Stimulated activated CD4-positive, alpha-beta T cell treated with anti-CD3 and anti-CD28 coated beads, Interleukin-15, amount 100 ng/mL, for 24 hours (primary cell): ENCODE measurements around the gene RNF41.
"Not testable (repeated sequence)": the region's sequence is repeated elsewhere in the genome, so short reads cannot be mapped to it uniquely, and the experiment has no call there.

Experiments
- DNase-seq: peaks from one replicate; pipeline ENCODE4 v3.0.0-alpha.2; 2020

RNF41 gene

DNA sequence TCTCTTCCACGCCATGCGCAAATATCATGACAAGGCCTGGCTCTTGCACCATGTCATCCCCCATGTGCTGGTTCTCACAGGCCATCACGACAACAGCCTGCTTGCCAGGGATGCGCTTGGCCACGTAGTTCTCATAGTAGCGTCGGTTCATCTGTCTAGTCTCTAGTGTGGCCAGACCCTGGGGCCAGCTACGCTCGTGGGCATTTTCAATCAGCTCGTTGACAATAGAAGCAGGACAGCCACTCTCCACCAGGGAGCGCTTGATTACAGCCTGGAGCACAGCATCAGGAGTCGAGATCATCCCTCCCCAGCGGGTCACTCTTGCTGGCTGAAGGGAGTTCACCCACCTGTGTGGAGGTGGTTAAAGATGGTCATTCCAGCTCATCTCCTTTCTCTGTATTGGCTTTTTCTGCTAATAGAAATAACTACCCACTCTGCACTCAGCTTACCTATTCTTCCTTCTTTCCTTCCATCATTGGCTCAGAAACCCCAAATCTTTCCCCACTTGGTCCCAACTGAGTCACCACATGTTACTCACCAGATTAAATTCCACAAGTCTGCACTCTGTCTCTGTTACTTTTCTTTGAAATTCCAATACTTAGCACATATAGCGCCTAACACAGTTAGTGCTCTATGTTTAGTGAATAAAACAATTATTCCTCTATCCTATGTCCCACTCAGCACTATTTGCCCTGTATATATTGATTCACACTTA lies 15.1 kb downstream of the RNF41 start:
- peak; percentile 57 for DNase-seq

DNA sequence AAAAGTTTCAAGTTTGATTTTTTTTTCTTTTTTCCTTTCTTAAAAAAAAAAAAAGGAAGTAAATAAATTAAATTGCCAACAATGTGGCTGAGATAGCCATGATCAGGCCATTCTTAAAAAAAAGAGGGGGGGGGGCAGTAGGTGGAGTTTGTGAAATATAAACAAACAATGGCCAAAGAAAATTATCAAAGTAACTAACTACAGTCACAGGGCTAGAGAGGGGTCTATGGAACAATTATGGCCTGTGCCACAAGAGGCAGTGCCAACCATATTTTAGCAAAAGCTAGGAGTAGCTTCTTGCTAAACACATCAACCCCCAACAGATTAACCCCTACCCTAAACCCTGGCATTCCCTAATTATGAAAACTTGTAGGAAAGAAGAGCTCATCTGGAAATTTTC lies 16.3 kb downstream of the RNF41 start:
- no peak for DNase-seq

DNA sequence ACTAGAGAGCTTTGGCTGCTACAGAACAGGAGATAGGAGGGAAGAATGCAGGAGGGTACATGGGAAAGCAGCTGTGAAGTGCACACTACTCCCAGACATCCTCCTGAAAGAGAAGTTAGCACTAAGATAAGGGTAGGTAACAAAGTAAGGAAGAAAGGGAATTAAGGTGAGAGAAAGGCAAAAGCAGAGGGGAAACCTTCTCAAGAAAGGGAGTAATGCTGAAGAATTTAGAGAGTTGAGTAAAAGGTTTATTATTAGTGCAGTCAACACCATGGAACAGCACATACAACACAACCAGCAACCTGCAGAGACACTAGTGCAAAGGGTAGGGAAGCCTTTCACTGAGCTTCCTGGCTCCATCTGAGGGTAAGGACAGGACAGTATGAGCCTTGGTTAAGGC lies 17.4 kb downstream of the RNF41 start:
- no peak for DNase-seq

DNA sequence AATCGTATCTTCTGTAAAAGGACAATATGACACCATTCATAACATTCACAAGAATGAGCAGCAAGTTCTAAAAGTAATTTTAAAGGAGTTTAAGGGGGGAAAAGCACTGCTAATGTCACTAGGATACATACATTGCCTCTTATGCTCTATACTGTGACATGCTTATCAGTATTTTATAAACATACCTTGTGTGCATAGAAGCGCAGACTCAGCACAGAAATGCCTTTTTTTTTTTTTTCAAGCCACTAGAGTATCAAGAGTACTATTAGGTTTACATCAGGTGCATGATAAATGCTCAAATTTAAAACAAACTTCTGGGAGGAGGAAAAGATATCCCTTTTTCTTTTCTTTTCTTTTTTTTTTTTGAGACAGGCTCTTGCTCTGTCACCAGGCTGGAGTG lies 18.9 kb downstream of the RNF41 start:
- no peak for DNase-seq

DNA sequence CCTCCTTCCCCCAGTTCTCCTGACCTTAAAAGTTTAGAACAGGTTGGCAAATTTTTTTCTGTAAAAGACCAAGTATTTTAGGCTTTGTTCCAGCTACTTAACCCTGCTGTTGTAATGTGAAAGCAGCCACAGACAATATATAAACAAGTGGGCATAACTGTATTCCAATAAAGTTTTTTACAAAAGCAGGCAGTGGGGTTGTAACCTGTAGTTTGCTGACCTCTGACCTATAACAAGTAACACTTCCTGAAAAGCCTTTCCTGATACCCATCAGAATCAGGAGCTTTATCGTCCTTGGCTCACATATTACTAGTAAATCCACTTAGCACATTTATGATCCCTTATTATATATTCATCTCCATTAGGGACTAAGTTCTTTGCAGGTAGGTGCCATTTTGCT lies 19.4 kb downstream of the RNF41 start:
- DNase-seq, result no peak

DNA sequence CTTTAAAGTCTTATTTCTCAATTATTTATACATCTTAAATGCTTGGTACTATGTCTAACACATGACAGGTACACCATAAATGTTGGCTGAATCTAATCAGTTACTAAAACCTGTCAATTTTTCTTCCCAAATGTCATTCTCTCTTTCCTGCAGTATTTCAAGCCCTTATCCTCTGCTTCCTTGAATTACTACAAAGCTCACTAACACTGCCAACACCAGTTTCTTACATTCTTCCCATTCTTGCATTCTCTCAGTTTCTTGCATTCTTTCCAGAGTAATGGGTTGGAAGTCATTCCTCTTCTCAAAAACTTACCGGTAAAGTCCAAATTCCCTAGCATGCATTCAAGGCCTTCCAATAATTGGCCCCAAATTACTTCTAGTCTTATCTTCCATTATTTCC lies 22.9 kb downstream of the RNF41 start:
- DNase-seq, result no peak

DNA sequence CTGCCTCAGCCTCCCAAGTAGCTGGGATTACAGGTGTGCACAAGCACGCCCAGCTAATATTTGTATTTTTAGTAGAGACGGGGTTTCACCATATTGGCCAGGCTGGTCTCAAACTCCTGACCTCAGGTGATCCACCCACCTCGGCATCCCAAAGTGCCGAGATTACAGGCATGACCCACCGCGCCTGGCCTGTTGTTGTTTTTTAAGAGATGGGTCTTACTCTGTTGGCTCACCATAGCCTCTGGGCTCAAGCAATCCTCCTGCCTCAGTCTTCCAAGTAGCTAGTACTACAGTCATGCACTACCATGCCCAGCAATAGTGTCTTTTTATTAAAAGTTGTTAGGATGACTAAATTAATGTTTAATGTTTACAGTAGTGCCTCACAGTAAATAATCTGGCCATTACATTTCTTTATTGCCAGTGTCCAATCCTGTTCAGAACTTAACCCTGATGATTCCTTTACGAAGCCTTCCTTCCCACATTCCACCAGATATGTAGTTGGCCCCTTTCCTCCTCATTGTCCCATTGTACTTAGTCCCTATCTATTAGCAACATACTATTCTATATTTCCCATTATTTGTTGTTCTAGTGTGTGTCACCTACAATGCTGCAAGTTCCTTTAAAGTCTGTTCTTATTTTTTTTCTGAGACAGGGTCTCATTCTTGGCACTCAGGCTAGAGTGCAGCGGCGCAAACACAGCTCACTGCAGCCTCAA lies 23.6 kb downstream of the RNF41 start:
- no peak for DNase-seq

DNA sequence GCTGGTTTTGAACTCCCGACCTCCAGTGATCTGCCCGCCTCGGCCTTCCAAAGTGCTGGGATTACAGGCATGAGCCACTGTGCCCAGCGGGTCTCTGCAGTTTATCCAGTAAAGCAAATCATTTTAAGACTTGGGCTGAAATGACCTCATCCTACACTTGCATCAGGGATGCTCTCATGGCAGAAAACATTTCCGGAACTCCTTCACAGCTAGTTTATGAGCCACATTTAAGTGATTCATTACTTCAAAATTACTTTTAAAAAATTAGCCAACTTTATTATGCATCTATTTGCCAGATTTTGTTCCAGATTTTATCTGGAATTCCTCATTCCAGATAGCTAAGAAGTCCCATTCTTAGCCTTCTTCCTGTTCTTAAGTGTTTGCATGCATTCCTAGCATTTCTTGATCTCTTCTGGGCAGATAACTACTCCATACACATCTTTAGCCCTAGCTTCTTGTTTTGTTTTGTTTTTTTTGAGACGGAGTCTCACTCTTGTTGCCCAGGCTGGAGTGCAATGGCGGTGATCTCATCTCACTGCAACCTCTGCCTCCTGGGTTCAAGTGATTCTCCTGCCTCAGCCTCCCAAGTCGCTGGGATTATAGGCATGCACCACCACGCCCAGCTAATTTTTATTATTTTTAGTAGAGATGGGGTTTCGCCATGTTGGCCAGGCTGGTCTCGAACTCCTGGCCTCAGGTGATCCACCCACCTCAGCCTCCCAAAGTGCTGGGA lies 24.7 kb downstream of the RNF41 start:
- not testable (repeated sequence) for DNase-seq

DNA sequence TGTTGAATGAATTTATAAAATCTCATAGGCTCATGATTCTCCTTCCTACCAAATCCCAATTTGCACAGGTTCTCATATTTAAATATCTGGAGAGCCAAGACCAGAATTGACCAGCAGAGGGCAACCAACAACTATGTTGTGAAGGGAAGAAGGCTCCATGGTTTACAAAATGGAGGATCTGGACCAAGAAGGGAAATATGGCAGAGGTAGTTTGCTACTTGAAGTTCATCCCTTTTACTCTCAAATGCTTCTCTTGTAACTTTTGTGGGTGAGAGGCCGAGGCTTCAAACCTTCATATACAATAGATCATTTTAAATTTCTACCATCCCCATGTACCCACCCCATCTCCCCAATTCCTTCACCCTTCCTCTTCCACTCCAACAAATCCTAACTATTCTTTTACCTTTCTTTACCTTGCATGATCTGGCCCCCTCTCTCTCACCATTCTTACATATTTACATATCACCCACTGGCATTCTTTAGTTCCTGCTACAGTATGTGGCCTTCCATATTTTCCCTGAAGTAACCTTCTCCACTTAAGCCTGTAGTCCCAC lies 28.6 kb downstream of the RNF41 start:
- DNase-seq, result peak; percentile 86

DNA sequence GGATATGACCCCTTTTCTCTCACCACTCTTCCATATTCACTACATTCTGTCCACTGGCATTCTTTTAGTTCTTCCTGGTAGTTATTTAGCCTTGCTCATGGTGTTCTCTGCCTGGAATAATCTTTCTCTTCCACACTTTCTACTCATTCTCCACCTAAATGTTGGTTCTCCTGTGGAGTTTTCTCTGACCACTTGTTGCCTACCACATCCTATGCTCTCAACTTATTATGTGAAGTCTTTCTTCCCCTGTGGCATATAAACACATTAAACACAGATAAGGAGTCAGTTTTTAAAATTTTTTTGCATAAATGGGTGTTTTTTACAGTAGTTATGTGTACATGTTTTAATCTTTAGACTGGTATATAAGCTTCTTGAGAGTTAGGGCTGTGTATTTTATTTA lies 29.1 kb downstream of the RNF41 start:
- DNase-seq, result no peak

DNA sequence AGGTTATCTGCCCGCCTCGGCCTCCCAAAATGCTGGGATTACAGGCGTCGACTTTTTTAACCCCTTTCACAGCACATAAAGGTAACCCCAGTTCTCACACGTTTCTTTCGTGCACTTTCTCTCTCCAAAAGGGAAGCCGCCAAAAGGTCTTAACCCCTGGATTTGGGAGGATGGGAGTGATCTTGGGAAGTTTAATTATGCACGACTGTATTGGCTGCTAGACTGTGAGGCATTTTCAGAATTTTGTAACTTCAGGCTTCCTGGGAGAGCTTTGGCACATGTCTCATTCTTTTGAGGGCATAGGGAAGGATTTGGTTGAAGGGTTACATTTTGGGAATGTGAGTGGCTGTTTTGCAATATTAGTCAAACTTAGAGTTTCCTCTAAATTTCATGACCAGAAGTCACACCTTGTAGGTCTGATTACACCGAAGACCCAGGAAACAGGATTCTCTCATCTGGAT lies 31.0 kb downstream of the RNF41 start:
- no peak for DNase-seq

DNA sequence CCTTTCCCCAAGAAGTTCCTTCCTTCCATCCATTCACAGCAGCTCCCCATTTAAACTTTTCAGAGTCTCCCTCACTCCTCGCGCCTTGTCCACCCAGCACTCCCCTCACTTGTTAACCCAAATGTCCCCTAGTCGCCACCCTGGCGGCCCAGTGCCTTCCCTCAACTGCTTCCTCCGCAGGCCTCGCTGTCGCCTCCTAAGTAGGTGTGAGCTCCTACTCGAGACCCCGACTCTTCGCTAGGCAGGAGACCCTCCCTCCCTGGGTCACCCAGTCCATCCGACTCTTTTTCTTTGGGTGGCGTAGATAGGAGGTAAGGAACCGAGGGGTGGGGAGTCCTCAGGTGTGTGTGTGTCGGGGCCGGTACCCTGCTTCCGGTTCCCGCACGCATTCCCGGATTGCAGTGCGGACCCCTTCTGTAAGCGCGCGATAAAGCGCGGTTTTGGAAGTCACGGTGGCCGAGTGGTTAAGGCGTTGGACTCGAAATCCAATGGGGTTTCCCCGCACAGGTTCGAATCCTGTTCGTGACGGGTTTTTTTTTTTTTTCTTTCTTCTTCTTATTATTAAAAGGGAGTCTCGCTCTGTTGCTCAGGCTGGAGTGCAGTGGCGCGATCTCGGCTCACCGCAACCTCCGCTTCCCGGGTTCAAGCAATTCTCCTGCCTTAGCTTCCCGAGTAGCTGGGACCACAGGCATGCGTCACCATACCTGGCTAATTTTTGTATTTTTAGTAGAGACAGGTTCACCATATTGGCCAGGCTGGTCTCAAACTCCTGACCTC lies 31.6 kb downstream of the RNF41 start:
- peak; percentile 91 for DNase-seq

DNA sequence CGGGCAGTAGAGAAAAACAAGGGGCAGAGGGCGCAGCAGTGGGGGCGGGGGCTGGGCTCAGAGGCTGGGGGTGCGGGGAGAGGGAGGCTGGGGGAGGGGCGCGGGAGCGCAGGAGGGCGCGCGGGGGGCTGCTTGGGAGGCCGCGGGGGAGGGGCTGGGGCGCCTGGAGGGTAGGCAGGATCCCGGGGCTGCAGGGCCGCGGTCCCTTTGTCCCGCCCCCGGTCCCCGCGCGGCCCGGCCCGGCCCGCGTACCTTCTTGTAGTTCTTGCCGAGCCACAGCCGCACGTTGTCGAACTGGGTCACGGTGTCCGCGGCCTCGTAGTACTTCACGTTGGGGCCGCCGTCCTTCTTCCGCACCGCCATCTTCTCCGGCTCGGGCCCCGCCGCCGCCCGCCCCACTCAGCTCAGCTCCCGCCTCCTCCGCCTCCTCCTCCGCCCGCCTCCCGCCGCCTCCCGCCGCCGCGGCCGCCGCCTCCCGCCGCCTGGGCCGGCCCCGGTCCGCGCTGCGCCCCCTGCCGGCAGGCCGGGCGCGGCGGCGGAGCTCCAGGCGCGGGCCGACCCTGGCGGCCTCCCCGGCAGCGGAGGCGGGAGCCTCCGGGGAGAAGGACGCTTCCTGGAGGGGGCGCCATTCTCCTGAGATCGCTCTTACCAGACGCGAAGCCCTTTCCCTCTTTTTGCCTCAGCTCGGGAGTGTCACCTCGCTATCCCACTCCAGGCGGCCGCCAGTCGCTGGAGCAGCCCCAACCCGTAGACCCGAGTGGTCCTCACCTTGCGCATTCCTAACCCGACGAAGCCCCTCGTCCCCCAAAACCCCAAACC lies 32.4 kb downstream of the RNF41 start, which contains the start of gene SMARCC2:
Gene SMARCC2, minus strand, starts transcription at position 385 of the 819 bp plus-strand sequence. Its CDS starts 22 bp downstream, at position 363.
- peak; percentile 88 for DNase-seq

DNA sequence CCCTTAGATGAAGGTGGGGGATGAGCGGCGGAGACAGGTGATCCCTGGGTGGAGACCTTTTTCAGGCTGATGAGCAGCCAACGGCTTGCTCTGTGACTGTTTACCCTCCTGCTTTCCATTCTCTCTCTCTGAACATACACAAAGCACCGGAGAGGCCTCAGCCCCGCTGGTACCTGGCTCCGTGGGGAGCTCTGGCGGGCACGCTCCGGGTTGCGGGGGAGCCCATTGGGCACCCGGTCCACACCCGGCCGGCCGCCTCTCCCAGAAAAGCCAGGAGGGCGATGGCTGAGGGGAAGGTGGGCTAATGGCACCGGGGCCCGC lies 33.0 kb downstream of the RNF41 start:
- no peak for DNase-seq

DNA sequence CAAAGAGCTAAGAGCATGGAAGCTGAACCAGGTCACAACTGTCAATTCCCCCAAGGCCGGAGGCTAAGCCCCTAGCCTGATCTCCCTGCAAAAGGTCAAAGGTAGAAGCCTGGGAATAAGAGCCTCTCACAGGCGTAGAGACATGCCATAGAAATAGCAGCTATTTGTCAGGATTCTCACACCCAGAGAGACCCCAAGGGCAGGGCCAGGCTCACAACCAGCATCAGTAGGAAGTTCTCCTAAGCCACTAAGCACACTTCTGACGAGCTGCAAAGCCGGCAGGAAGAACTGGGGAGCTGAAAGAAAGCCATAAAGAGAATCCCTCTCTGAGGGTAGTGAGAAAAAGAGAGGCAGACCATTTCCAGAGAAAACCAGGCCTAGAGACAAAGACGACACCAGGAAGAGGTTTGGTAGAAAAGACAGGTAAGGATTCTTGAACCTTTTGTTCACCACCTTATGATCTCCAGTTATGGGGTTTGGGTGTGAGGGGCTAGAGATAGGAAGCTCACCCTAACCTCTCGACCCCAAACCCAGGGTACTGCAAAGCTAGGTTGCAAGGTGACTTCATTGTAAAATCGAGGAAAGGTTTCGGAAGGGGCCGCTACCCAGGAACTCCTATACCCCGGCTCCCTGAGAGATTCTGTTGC lies 33.5 kb downstream of the RNF41 start:
- peak; percentile 16 for DNase-seq

DNA sequence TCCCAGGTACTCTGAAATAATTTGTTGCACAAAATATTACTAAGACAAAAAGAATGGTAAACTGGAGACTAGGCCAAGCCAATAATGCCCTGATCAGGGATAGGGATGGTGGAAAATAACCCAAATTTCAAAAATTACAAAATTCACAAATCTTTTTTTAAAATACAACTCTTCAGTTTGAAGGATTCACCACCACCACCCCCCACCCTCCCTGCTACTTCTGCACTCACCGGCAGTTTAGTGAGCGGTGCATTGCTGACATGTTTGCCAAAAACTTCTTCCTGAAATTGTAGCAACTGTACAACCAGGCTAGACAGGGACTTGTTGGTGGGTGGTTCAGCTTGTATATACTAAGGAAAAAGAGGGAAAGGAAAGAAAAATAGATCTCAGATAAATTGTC lies 34.8 kb downstream of the RNF41 start:
- DNase-seq, result no peak

DNA sequence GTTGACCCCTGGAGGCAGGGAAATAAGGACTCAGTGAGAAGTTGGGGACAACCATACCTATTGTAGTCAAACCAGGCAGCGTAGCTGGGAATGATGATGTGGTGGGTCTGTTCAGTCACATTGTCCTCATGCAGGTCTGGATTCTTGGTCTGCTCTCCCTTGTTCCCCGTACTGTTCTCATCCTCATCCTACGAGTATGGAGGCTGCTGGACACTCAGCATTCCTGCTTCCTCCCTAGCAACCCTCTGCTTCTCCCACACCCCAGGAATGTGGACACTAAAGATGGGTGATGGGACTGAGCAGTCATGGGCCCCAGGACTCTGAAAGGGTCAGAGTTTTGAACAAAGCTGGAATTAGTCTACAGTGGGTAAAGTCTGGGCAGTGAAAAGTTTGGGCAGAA lies 43.4 kb downstream of the RNF41 start:
- no peak for DNase-seq

DNA sequence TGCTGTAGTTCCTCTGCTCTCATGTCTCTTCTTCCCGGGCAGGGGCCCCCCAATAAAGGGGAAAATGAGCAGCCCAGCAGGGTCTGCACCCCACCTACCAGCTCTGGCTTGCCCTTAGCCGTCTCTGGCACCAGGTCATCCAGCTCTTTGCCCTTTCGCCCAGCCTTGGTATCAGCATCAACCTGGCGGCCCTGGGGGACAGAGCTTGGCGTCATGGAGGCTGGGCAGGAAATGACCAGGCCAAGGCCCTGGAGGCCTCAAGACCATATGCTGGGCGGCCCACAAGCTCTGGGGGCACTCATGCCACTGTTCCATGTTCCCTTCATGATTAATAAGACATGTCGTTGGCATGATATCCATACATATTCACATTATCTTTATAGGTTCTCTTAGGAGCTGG lies 48.9 kb downstream of the RNF41 start:
- DNase-seq, result no peak

DNA sequence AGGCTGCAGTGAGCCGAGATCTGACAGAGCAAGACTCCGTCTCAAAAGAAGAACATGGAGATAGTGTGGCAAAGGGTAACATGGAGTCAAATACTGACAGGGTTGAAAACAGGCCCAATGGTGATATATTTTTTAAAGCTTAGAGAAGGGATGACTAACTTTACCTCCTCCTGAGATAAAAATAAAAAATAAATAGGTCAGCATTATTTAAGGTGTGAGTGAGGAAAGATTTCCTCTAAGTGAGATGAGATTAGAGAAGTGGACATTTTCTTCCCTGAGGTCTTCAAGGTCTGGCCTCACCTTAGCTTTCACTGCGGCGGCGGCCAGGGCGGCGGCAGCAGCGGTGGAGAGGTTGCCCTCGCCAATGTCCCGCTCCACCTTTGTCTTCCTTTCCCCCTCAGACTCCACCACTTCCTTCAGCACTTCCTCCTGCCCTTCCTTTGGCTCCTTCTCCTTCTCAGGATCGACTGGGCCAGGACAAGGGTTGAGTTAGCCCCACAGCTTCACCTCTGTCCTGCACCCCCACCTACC lies 52.4 kb downstream of the RNF41 start:
- DNase-seq, result no peak

DNA sequence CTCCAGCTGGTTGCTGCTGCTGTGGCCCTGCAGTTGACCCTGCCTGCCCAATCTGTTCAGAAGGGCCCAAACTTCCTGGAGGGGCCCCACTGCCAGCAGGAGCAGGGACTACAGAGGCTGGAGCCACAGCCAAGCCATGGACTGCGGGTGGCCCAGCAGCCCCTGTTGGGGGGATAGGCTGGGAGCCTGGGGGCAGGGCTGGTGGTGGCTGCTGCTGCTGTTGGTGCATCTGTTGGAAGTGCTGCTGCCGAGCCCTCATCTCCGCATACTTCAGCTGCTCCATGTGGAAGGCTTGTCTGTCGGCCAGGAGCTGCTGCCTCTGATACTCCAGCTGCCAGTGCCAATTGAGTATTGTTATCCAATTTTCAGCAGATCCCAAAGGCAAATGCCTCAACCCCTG lies 56.4 kb downstream of the RNF41 start:
- DNase-seq, result no peak

DNA sequence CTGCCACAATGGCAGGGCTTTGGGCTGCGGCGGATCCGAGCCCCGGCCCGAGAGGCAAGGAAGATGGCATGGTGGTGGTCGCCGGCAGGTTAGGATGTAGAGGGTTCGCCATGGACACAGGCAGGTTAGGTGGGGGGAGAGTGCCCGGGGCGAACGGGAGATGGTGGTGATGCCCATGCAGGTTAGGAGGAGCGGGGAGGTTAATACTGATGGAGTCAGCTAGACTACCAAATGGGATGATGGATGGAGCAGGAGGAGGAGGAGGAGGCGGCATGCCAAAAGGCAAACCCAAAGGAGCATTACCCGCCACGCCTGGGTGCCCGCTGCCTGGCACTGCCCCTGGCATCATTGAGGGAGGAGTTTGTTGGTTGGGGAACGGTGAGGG lies 57.4 kb downstream of the RNF41 start:
- DNase-seq, result no peak
